Middle frontal gyrus (tissue), 1 donor: ENCODE results near the gene KCNN3.

Experiments
- DNase-seq: peaks from one replicate; pipeline ENCODE4 v3.0.0-alpha.2; 2015; ENCODE audit warnings: low spot score; ENCODE audit errors: extremely low spot score

KCNN3 gene

DNA sequence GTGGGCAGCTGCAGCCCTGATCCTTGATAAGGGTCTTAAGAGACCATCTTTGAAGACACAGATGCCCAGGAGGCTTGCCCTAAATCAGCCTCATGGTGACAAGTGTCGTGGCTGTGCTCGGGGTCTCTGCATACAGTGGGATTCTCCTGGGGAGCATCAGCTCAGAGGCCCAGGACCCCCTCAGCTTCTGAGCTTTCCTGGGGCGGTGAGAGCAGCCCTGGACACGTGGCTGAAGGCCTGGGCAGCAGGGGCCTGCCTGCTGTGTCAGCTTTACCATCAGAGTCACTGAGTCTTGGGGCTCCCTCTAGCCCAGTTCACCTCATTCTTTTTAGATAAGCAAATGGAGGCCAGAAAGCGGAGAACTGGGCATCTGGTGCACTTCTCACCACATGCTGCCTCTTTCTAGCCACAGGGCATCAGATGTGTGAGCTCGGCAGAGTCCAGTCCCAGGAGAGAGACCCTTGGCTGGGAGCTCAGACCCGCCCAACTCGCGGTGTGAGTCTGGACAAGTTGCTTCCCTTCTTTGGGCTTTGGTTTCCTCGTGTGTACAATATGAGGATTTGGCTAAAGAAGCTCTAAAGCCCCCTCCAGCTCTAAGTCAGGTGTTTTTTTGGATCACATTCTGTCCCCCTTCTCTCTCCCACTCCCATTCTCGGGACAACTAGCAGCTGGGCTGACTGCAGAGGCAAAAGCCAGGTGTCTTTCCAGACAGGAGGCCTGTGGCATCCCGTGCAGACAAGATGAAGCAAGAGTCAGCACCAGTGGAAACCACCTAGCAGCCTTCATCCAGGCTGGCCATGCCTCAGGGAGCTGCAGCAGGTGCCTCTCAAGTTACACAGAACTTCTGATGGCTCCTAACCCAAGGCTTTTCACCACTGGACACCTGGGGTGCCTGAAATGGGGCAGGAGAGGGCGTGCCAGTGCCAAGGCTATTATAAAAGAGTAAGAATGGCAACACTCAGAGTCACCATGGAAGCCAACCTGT lies 119.1 kb downstream of the KCNN3 start:
- no peak for DNase-seq

DNA sequence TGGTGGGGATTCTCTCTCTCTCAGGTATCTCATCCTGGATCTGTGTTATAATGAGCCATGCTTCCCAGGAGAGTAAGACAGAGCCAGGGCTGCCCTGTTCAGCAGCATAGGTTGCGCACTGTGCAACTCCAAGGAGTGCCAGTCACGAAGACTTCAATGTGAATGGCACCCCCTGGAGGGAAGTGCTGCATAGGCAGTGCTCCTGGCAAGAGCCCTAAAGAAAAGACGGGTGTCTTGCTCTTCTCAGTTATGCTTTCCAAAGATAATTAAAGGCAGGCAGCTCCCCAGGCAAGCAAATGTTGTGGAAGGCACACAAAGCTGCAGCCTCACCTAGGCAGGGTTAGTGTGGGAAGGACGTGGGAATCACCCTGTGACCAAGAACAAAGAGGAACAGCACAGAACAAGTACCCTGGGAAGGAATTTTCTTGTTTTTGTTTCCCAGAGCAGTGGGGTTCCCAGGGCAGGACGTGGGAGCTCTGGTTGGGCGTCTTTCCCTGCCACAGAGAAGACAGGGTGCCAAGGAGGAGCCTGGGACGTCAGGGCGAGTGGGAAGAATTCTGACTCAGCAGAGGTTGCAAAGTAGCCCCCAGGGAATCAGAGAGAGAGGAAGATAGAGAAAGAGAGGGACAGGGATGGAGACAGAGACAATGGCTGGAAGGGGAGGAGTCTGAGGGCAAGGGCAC lies 120.9 kb downstream of the KCNN3 start:
- DNase-seq = no peak

DNA sequence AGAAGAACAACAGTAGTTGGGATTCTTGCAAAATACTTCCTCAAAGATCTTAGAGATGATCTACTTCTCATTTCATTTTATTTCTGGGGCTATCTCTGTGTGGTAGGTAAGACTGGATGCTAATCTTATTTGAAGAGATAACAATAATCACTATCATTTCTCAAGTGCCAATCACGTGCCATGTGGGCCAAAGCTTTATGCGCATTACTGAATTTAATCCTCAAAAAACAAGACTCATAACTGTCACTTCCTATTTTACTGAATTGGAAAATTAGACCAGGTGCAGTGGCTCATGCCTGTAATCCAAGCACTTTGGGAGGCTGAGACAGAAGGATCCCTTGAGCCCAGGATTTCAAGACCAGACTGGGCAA lies 121.7 kb downstream of the KCNN3 start:
- DNase-seq = no peak

DNA sequence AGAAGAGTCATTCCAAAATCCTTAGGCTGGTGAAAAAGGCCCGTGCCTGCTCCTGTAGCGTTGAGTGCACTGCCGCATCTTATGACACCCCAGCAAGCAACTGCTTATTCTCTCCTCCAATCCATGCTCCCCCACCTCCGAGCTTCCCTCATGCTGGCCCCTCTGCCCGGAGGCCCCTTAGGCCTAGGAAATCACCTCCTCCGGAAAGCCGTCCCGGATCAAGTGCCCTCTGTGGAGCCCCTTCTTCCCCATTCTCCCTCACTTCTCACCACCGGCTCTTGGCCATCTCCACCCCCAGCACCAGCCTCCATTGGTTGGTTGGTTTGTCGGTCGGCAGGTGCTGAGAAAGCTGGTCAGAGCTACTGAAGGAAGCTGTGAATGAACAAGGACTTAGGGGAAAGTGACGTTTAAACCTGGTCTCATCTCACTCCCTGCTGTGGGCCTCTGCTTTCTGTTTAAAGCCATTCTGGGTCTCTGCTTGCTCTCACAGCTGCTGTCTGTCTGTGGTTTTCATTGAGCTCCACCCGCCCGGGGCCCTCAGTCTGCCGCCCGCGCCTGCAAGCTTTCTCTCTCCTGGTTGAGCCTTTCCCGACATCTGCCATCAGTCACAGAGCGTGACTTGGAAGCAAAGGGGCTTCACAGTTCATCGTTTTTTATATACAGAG lies 122.2 kb downstream of the KCNN3 start:
- DNase-seq = no peak

DNA sequence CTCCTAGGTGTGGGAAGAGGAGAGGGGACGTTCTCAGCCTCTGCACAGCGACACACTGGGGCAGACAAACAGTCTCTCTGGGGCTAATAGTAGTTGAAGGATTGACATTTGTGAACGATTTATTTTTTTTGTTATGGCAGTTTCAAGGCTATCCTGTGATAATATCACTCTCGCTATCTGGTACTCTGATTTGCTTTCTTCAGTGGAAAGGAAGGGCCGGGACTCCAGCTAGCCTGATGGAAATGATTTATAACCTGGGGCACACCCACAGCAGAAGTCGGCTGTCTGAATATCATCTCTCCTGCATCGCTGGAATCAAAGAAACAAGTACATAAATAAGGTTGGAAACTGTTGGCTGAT lies 122.7 kb downstream of the KCNN3 start:
- no peak for DNase-seq

DNA sequence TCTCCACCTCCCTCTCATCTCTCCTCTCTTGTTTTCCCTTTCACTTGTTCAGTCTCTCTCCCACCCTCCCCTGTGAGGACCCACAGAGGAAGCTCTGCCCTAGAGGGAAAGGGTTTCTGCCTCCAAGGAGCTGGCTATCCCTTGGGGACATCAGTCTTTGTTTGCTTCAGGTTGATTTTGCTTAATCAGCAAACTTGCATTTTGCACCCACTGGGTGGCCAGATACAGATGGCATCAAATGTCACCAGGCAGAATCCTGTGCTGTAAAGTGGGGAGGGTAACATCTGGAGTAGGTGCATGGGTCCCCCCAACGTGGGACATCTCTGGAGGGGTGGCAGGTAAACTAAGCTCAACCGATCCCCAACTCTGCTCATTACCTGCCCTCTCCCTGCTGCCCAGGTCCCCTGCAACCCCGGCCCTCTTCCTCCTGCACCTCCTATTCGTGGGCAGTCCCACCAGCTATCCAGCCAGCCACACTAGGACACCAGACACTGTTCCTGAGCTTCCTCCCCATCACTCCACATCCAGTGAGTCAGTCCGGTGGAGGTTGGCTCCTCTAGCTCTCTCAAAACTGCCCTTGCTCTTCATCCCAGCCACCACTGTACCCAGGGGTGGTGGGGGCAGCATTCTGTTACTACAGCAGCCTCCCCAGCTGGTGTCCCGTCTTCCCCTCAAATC lies 123.3 kb downstream of the KCNN3 start:
- DNase-seq = no peak

DNA sequence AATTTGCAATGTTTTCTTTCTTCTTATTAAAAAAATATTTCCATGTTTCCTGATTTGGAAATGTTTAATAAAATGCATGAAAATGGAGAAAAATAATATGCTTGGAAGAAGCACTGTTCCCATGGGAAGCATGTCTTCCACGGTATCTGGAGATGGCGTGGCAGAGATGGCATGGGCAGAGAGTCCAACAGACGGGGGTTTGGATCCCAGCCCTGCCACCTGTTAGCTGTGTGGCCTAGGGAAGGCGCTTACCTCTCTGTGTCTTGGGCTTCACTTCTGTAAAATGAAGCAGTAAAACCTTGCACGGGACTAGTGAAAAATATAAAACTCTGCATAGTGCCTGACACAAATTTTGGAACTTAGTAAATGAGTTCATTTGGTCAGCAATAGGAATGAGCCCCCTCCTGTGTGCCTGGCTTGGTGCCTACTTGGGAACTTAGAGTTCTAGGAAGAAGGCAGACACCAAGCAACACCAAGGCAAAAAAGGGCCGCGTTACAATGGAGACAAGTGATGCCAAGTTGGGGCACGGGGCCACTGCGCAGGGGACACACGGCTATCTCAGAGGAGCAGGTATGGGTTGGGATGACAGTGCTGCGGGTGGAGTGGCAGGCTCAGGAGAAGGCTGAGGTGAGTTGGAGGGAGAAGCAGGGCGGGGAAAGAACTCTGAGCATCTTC lies 124.2 kb downstream of the KCNN3 start:
- DNase-seq = no peak

DNA sequence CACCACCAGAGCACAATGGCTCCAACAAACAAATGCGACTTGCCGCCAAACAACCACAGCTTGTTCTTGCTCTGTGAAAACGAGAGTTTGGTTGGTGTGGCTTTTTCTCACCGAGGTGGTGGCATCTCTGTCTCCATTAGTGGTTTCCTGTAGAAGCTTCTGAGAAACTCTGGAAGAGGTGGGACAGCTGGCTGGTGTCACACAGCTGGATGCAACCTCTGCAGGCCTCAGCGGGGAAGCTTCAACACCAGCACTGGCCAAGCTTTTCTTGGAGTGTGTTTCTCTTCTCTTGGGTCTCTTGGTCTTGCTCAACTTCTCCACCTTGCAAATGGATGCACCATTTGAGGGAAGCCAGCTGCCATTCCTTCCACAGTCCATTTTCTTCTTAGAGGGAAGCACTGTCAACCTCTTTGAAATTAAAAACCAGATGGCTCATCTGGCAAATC lies 124.8 kb downstream of the KCNN3 start:
- DNase-seq = no peak

DNA sequence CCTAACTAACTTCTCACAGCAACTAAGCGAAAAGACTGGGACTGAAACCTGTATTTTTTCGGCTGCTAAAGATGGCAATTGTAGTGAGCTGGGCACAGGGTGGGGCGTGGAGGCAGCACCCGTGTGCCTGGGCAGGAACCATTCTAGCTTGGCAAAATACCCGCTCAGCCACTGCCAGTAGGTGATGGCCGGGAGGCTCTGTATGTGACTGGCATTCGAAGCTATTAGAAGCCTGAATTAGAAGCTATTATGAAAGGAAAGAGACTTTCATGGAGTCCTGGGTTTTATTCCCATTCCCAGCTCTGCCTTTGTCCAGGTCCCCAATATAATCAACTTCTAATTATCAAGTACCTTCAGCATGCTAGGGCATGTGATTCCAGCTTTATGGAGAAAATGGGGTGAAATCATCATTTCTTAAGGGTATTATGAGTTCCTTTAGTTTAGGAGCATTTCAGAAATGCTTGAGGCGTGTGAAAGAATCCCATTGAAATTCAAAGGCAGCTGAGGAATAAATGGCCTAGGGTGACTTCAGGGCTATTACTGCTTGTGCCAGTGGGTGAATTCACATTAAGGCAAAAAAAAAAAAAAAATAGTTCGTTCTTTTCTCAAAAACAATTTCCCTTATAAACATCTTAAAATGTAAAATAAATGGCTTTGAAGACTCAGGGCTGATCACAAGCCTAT lies 125.6 kb downstream of the KCNN3 start:
- DNase-seq = no peak

DNA sequence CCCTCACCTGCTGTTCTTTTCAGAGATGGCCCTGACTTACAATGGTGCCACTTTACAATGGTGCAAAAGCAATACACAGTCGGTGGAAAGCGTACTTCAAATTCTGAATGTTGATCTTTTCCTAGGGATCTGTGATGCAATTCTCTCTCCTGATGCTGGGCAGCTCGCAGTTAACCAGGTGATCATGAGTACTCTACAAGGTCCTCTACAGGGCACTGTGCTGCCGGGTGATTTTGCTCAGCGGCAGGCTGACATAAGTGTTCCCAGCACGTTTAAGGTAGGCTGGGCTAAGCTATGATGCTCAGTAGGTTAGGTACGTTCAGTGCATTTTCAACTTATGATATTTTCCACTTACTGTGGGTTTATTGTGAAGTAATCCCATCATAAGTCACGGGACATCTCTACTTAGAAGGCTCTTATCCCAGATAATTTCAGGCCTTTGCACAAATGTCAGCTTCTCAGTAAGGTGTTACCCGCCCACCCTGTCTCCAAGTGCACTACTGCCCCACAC lies 126.5 kb downstream of the KCNN3 start:
- DNase-seq = no peak

DNA sequence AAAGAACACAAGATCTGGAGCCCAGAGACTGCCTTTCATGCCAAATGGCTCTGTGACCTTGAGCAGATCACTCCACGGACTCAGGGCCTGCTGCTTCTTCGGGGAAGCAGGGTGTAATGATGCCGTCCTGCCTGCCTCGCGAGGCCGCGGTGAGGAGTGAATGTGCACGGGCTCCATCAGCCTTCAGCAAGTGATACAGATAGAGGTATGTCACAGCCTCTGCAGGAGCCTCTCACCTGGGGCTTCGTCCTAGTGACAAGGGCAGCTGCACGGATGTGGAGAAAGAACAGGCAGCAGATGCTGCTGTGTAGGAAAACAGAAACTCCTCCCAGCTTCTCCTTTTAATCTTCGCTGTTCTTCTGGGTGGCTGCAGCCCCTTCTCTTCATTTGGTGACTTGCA lies 127.5 kb downstream of the KCNN3 start:
- DNase-seq = no peak

DNA sequence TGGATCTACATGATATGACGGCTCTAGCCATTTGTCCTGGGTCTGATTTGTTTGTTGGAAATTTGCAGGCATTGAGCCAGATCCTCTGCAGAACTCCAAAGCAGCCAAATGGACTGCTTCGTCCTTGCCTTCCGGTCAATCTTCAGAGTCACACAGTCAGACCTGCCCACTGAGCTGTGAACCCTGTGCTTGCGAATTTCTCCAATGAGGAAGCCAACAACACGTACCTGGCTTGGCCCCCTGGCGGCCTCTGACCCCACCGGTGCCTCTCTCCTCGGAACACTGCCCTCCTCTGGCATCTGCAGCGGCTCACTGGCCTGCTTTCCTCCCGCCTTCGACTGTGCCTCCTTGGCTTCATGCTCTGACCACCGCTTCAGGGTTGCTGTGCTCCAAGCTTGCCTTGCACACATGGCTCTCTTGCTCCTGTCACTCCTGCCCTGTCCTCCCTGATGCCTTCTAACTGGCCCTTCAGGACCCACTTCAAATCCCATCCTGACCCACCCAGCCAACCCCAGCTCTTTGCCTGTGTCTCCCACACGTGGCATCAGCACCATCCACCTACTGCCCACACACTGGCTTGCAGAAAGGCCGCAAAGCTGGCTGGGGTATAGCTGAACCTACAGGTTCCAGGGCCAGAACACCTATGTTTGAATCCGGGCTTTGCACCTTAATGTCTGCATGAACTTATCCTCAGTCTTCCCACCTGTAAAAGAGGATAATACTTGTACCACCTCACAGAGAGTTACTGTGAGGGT lies 128.2 kb downstream of the KCNN3 start:
- no peak for DNase-seq

DNA sequence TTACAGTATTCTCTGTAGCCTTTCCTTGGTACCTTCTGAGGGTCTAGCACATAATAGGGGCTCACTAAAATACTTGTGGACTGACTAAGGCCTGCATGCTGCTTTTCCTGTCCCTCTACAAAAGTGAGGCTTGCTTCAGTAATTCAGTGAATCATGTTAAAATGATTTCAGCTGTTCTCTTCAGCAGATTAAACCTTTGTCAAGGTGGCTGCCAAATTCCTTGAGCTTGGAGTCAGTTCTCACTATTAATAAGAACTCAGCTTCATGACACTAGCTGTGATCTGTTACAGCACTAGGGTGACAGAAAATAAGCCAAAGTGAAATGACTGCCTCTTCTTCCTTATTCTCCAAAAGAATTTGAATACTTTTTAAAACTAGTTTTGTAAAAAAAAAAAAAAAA lies 128.8 kb downstream of the KCNN3 start:
- DNase-seq = no peak

DNA sequence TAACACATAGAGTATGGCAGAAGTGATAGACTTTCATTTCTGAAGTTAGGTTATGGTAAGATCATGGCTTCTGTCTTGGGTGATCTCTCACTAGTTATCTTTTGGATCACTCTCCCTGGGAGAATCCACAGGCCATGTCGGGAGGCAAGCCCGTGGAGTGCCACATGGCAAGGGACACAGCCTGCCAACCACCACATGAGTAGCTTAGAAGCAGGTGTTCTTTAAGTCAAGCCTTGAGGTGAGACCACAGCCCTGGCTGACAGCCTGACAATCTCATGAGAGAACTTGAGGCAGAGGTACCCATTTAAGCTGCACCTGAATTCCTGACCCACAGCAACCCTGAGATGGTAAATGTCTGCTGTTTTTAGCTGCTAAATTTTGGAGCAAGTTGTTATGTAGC lies 130.4 kb downstream of the KCNN3 start:
- no peak for DNase-seq

DNA sequence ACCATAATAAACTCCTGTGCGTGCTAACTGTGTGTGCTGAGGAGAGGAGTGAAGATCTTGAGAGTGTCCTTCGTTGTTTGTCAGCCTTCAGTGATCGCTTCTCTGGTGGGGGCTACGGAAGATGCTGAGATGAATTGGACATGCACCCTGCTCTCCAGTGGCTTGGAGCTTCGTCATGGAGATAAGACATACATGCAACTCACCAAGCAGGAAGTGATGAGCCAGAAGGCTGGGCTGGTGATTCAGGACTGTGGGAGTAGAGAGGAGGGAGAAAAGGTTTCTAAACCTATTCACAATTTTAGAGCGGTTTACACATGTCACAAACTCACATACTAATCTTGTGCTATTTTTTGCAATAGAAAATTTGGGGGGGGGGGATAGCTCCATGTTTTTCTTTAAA lies 133.2 kb downstream of the KCNN3 start:
- DNase-seq = no peak

DNA sequence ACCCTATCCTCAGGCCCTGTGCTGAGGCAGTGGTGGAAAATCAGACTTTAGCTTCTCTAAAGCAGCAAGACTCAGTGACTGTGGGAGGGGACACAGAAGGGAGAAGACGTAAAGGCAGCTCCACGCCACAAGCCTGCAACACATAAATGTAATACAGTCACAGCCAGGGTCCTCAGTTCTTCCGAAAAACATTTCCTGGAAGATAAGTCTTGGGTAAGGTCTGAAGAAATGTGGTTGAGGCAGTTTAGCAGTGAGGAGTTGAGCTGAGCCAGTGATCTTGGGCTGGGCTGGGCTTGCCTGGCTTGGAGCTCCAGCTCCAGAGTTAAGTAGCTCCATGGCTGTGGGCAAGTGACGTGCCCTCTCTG lies 134.3 kb downstream of the KCNN3 start:
- no peak for DNase-seq

DNA sequence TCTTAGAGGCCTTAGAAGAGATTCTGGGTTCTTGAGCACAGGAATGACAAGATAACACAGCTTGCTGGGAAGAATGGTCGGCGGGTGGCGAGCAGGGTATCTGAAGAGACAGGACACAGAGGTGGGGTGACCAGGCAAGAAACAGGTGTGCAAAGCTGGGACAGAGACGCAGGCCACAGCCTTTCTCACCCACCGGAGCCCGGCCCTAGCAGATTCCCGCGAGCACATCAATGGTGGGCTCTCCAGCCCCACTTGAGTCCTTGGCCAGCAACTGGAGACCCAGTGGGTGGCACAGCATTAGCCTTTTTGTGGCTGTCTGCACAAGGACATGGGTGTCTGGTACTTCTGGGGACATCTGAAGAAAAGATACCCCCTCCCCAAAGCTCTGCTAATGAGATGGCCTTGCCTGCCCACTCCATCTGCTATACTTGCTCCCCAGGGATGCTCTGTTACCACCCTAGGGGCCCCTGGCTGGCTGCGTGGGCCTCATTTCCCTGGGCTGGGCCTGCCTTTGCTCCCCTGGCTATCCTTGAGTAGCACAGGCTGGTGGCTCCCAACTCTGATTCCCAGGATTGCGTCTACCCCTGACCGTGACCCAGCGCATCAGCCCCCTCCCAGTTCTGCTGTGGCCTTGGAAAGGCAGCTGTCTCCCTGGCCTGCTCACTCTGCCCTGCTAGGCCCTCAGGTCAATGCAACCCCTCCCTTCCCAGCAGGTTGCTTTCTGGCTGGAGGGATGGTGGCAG lies 134.8 kb downstream of the KCNN3 start:
- DNase-seq = no peak

DNA sequence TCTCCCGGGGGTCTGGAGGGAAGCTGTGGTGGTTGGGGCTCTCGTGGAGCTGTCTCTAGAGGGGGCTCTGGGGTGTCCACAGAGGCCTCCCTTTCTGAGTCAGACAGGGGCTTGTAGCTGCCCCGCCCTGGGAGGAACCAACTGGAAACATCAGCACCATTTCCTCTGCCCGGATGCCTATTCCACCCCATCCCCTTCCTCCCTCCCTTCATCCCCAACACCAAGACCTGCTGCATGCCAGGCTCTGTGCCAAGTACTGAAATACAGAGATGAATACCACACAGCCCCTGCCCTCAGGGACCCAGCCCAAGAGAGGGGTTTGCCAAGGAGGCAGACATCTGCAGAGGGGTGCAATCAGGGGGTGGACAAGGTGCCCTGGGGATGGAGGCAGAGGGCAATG lies 136.5 kb downstream of the KCNN3 start:
- DNase-seq = no peak

DNA sequence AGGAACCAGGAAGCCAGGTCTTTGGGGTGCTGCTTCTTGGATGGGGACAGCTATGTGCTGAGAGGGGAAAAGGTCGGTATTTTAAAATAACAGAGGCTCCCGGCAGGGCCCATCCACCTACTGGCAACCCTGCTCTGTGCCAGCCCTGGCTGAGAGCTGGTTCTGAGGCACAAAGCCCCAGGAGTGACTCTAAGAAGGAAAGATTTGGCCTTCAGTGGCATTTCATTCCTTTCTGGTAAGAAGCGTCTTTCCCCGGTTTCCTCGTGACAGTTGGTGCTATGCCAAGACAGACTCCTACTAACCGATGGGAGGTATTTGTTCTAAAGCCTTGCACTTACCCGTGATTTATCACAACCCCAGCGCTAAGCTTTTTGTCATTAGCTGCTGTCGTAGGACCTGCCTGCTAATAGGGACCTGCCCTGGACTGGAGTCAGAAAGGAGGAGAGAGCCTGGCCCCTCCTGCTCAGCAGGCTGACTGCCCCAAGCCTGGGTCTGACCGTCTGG lies 139.0 kb downstream of the KCNN3 start:
- no peak for DNase-seq
